Measurements from ENCODE around the gene ACSF2. TPM values are rescaled to one million over a fixed set of nuclear protein-coding genes. Genes with fewer than 3 reads are reported as not detected.

ACSF2 gene
- polyA plus RNA-seq, 1 of the 3 experiments (the other 2 are of a cell fraction), result 46.6 TPM

DNA sequence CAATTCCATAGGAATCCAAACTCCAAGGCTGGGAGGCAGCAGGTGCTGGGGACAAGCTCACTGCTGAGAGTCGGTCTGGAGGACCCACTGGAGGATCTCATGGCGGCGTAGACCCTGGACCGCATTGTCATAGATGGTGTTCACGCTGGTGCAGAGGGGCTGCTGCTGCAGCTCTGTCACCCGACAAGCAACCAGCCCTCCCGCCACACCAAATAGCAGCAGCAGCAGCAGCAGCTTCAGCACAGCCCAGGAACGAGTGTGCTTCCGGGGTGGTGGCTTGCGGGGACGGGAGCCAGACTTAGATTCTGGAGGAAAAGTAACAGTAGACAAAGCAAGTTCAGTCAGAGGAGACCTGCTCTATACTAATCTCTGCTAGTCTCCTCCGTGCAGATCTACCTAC is 43.1 kb upstream of the ACSF2 start:
- POLR2A ChIA-PET, result interaction anchor here (1.2 to 1.4 kb wide), 2 partner anchors 11 to 39 kb away, joined by 3 to 4 read pairs; no protein-coding TSS in a partner anchor
- H4K20me1 ChIP-seq (ENCODE audit: insufficient read depth), result peaks cover 3% of the 10 kb centered on the region; the same call in 1 of the 2 replicates
- TF ChIP-seq RXRA (IDR thresholded peaks at IDR 0.05; ENCODE audit: borderline replicate concordance, low read depth), result no peak
- no peak for TF ChIP-seq RAD21 (IDR thresholded peaks at IDR 0.05; ENCODE audit: low read length)
- TF ChIP-seq, protein P1, sequence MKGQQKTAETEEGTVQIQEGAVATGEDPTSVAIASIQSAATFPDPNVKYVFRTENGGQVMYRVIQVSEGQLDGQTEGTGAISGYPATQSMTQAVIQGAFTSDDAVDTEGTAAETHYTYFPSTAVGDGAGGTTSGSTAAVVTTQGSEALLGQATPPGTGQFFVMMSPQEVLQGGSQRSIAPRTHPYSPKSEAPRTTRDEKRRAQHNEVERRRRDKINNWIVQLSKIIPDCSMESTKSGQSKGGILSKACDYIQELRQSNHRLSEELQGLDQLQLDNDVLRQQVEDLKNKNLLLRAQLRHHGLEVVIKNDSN (IDR thresholded peaks at IDR 0.05; ENCODE audit: borderline replicate concordance, low read depth), result no peak
- TF ChIP-seq FOXM1 (IDR thresholded peaks at IDR 0.05; ENCODE audit: low read depth), result no peak
- H3K4me3 ChIP-seq (ENCODE audit: low read depth in 2 of 2, low read length in 1 of 2), result no peak overlapping the region
- DNase-seq, result no peak
- H3K4me2 ChIP-seq, result no peak overlapping the region
- no peak overlapping the region for H2AFZ ChIP-seq (ENCODE audit: low read depth)
- WGBS (ENCODE audit: low lambda C conversion rate), result 94% methylated on average over 12 of the region's 12 CpGs
- peaks cover 67 to 88% of the 10 kb centered on the region in 2 experiments for H3K36me3 ChIP-seq (replicated peaks in 1 of 2; ENCODE audit: control insufficient read depth in 1 of 2, insufficient read depth in 2 of 2, low read length in 1 of 2)
- no peaks in the 10 kb centered on the region for H3K9me2 ChIP-seq
- no peaks in the 10 kb centered on the region; the same call in none of the 2 replicates for H3K79me2 ChIP-seq (ENCODE audit: insufficient read depth)
- H3K27ac ChIP-seq (ENCODE audit: low read depth in 2 of 2, low read length in 1 of 2), result no peak overlapping the region
- H3K9me3 ChIP-seq, result no peaks in the 10 kb centered on the region
- H3K9ac ChIP-seq, result no peak overlapping the region
- CTCF ChIA-PET, result interaction anchor here (0.7 to 3.0 kb wide), 5 partner anchors 9 to 96 kb away, joined by 3 to 27 read pairs (median 5); partner anchors contain the start of gene LRRC59
- H3F3A ChIP-seq (replicated peaks; ENCODE audit: insufficient read depth), result peaks cover 40% of the 10 kb centered on the region
- H3K4me1 ChIP-seq (ENCODE audit: control insufficient read depth in 1 of 2, insufficient read depth in 2 of 2, low read depth in 1 of 2, low read length in 1 of 2), result no peaks in the 10 kb centered on the region
- no peaks in the 10 kb centered on the region for H3K27me3 ChIP-seq (ENCODE audit: insufficient read depth)

- Histone ChIP-seq H3K9me3 (no peaks in the 10 kb centered on the region), H3K4me2 (no peak overlapping the region), H3K27me3 (ENCODE audit: insufficient read depth) (no peaks in the 10 kb centered on the region), H3K9me2 (no peaks in the 10 kb centered on the region), H3K4me1 (ENCODE audit: control insufficient read depth in 1 of 2, insufficient read depth in 2 of 2, low read depth in 1 of 2, low read length in 1 of 2) (no peaks in the 10 kb centered on the region), H3K36me3 (replicated peaks in 1 of 2; ENCODE audit: control insufficient read depth in 1 of 2, insufficient read depth in 2 of 2, low read length in 1 of 2) (peaks cover 90 to 97% of the 10 kb centered on the region in 2 experiments), H2AFZ (ENCODE audit: low read depth) (no peak overlapping the region), H3K4me3 (ENCODE audit: low read depth in 2 of 2, low read length in 1 of 2) (no peak overlapping the region), H3K79me2 (ENCODE audit: insufficient read depth) (peaks cover 27% of the 10 kb centered on the region), H3K27ac (ENCODE audit: low read depth in 2 of 2, low read length in 1 of 2) (no peak overlapping the region), H3F3A (replicated peaks; ENCODE audit: insufficient read depth) (peaks cover 35% of the 10 kb centered on the region), H4K20me1 (ENCODE audit: insufficient read depth) (peaks cover 19% of the 10 kb centered on the region; the same call in 1 of the 2 replicates), H3K9ac (no peak overlapping the region)
- POLR2A ChIA-PET, result interaction anchor here (1.5 kb wide), 1 partner anchor 11 kb away, joined by 4 read pairs; the partner anchor contains the start of gene LRRC59
- 87% methylated on average over 3 of the region's 3 CpGs for WGBS (ENCODE audit: low lambda C conversion rate)
- TF ChIP-seq RFX5 (IDR thresholded peaks at IDR 0.05; ENCODE audit: low read length), result no peak
- TF ChIP-seq SMC3 (IDR thresholded peaks at IDR 0.05; ENCODE audit: low read depth, low read length), result no peak
- no peak for TF ChIP-seq USF2 (IDR thresholded peaks at IDR 0.05; ENCODE audit: borderline replicate concordance, low read depth, low read length)
- no peak for TF ChIP-seq TAF1 (IDR thresholded peaks at IDR 0.05; ENCODE audit: borderline replicate concordance, low read depth, low read length)
- DNase-seq, result no peak
- CTCF ChIA-PET, result interaction anchor here (1.3 to 2.9 kb wide), 2 partner anchors 11 to 21 kb away, joined by 3 to 23 read pairs; partner anchors contain the start of gene LRRC59
Observed at GRCh38 chr17:50386510-50386909, 39.5 kb upstream of the ACSF2 start.

GRCh38 chr17:50388728-50389127 is 37.3 kb upstream of the ACSF2 start:
- H3K4me2 ChIP-seq, result no peak overlapping the region
- H3F3A ChIP-seq (replicated peaks; ENCODE audit: insufficient read depth), result peaks cover 22% of the 10 kb centered on the region
- DNase-seq, result no peak
- peaks cover 90 to 97% of the 10 kb centered on the region in 2 experiments for H3K36me3 ChIP-seq (replicated peaks in 1 of 2; ENCODE audit: control insufficient read depth in 1 of 2, insufficient read depth in 2 of 2, low read length in 1 of 2)
- WGBS (ENCODE audit: low lambda C conversion rate), result 97% methylated on average over 3 of the region's 3 CpGs
- no peak overlapping the region for H3K27ac ChIP-seq (ENCODE audit: low read depth in 2 of 2, low read length in 1 of 2)
- peaks cover 49% of the 10 kb centered on the region for H3K79me2 ChIP-seq (ENCODE audit: insufficient read depth)
- POLR2A ChIA-PET, result interaction anchor here (0.7 to 2.0 kb wide), 2 partner anchors 9 kb away, joined by 3 to 7 read pairs; partner anchors contain the start of gene LRRC59
- no peaks in the 10 kb centered on the region for H3K9me2 ChIP-seq
- H3K27me3 ChIP-seq (ENCODE audit: insufficient read depth), result no peaks in the 10 kb centered on the region
- no peak overlapping the region for H3K4me3 ChIP-seq (ENCODE audit: low read depth in 2 of 2, low read length in 1 of 2)
- H2AFZ ChIP-seq (ENCODE audit: low read depth), result no peak overlapping the region
- H3K4me1 ChIP-seq (ENCODE audit: control insufficient read depth in 1 of 2, insufficient read depth in 2 of 2, low read depth in 1 of 2, low read length in 1 of 2), result no peaks in the 10 kb centered on the region
- CTCF ChIA-PET, result interaction anchor here (2.6 to 4.9 kb wide), 2 partner anchors 8 to 26 kb away, joined by 20 to 21 read pairs; partner anchors contain the start of gene LRRC59
- H4K20me1 ChIP-seq (ENCODE audit: insufficient read depth), result peaks cover 36% of the 10 kb centered on the region
- no peak overlapping the region for H3K9ac ChIP-seq
- no peaks in the 10 kb centered on the region for H3K9me3 ChIP-seq
- no peak for TF ChIP-seq MEF2A (IDR thresholded peaks at IDR 0.05; ENCODE audit: borderline replicate concordance, low read depth)
- TF ChIP-seq, protein P2, sequence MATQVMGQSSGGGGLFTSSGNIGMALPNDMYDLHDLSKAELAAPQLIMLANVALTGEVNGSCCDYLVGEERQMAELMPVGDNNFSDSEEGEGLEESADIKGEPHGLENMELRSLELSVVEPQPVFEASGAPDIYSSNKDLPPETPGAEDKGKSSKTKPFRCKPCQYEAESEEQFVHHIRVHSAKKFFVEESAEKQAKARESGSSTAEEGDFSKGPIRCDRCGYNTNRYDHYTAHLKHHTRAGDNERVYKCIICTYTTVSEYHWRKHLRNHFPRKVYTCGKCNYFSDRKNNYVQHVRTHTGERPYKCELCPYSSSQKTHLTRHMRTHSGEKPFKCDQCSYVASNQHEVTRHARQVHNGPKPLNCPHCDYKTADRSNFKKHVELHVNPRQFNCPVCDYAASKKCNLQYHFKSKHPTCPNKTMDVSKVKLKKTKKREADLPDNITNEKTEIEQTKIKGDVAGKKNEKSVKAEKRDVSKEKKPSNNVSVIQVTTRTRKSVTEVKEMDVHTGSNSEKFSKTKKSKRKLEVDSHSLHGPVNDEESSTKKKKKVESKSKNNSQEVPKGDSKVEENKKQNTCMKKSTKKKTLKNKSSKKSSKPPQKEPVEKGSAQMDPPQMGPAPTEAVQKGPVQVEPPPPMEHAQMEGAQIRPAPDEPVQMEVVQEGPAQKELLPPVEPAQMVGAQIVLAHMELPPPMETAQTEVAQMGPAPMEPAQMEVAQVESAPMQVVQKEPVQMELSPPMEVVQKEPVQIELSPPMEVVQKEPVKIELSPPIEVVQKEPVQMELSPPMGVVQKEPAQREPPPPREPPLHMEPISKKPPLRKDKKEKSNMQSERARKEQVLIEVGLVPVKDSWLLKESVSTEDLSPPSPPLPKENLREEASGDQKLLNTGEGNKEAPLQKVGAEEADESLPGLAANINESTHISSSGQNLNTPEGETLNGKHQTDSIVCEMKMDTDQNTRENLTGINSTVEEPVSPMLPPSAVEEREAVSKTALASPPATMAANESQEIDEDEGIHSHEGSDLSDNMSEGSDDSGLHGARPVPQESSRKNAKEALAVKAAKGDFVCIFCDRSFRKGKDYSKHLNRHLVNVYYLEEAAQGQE (IDR thresholded peaks at IDR 0.05; ENCODE audit: low read depth, low read length), result no peak
- no peak for TF ChIP-seq FOXM1 (IDR thresholded peaks at IDR 0.05; ENCODE audit: low read depth)
- TF ChIP-seq FOXJ3 (CRISPR knock-in tag; IDR thresholded peaks at IDR 0.05), result no peak
- TF ChIP-seq, protein P3, sequence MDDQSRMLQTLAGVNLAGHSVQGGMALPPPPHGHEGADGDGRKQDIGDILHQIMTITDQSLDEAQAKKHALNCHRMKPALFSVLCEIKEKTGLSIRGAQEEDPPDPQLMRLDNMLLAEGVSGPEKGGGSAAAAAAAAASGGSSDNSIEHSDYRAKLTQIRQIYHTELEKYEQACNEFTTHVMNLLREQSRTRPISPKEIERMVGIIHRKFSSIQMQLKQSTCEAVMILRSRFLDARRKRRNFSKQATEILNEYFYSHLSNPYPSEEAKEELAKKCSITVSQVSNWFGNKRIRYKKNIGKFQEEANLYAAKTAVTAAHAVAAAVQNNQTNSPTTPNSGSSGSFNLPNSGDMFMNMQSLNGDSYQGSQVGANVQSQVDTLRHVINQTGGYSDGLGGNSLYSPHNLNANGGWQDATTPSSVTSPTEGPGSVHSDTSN (IDR thresholded peaks at IDR 0.05), result no peak
- TF ChIP-seq, protein P4, sequence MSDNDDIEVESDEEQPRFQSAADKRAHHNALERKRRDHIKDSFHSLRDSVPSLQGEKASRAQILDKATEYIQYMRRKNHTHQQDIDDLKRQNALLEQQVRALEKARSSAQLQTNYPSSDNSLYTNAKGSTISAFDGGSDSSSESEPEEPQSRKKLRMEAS (IDR thresholded peaks at IDR 0.05; ENCODE audit: low read depth), result no peak

Measured in SK-N-SH (cell line).